GM12873 (cell line): ENCODE data around the gene PPP1R14D.

Source experiments
- TF ChIP-seq, protein P1 (sequence below): IDR thresholded peaks from 2 replicates; pipeline ENCODE4 v1.5.1; 2012; ENCODE audit warnings: low read depth, mild to moderate bottlenecking, moderate library complexity, low read length, control low read depth; ENCODE audit not compliant: insufficient read depth; ENCODE audit errors: missing control alignments

PPP1R14D gene

DNA sequence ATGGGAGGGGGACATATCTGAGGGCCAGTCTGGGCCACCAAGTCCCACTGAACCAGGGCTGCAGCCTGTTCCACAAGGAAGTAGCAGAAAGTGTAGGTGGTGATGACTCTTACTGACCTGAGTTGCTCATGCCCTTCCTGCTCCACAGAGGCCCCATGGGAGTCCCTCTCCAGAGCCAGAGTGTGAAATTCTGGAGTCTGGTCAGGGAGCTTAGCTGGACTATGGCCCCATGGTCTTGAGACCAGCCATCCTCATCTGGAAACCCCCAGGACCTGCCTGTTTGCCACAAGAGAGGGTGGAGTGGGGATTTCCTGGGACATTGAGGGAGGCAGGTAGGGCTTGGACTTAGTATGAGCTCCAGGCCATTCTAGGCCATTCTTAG is 18.3 kb upstream of the PPP1R14D start:
- TF ChIP-seq, protein P1, sequence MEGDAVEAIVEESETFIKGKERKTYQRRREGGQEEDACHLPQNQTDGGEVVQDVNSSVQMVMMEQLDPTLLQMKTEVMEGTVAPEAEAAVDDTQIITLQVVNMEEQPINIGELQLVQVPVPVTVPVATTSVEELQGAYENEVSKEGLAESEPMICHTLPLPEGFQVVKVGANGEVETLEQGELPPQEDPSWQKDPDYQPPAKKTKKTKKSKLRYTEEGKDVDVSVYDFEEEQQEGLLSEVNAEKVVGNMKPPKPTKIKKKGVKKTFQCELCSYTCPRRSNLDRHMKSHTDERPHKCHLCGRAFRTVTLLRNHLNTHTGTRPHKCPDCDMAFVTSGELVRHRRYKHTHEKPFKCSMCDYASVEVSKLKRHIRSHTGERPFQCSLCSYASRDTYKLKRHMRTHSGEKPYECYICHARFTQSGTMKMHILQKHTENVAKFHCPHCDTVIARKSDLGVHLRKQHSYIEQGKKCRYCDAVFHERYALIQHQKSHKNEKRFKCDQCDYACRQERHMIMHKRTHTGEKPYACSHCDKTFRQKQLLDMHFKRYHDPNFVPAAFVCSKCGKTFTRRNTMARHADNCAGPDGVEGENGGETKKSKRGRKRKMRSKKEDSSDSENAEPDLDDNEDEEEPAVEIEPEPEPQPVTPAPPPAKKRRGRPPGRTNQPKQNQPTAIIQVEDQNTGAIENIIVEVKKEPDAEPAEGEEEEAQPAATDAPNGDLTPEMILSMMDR: no peak

DNA sequence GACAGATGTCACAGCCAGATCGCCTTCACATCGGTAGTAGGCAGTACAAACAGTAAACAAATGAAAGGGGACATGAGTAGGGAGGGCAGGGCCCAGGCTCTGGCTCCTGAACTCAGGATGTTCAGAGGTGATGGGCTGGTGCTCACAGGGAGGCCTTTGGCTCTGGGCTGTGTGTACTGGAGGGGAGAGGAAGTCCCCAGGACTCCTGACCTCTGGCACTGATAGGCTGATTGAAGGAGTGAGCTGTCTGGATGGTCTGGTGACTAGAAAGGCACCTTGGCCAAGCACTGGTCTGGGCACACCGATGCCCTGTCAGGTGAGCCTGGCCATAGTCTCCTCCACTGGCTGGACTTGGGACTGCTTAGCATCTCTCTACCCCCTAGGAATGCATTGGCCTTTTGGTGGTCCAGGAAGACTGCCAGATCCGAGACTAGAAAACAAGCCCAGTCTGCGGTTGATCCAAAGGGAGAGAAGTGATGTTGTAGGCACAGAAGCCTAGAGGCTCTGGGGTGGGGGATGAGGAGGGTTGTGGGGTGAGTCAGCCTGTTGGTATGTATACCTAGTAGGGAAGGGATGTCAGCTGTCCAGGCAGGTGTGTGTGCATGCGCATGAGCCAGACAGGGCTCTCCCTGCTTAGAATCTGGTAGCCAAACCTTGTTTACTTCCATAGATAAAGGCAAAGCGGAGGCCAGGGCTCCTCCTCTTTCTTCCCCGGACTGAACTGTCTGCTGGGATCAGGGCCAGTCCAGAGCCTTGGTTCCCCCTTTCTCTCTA is 17.2 kb upstream of the PPP1R14D start:
- TF ChIP-seq, protein P1: no peak

DNA sequence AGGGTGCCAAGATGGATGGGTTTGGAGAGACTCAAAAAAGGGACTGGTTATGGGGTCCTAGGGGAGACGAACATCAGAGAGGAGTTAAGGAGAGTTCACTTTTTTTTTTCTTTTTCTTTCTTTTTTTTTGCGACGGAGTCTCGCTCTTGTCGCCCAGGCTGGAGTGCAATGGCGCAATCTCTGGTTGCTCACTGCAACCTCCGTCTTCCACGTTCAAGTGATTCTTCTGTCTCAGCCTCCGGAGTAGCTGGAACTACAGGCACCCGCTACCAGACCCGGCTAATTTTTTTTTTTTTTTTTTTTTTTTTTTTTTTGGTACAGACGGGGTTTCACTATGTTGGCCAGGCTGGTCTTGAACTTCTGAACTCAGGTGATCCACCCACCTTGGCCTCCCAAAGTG is 16.5 kb upstream of the PPP1R14D start:
- TF ChIP-seq, protein P1: no peak

DNA sequence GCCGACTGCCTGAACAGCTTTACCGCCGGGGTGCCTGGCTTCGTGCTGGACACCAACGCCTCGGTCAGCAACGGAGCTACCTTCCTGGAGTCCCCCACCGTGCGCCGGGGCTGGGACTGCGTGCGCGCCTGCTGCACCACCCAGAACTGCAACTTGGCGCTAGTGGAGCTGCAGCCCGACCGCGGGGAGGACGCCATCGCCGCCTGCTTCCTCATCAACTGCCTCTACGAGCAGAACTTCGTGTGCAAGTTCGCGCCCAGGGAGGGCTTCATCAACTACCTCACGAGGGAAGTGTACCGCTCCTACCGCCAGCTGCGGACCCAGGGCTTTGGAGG is 16.2 kb upstream of the PPP1R14D start:
- TF ChIP-seq, protein P1: no peak

DNA sequence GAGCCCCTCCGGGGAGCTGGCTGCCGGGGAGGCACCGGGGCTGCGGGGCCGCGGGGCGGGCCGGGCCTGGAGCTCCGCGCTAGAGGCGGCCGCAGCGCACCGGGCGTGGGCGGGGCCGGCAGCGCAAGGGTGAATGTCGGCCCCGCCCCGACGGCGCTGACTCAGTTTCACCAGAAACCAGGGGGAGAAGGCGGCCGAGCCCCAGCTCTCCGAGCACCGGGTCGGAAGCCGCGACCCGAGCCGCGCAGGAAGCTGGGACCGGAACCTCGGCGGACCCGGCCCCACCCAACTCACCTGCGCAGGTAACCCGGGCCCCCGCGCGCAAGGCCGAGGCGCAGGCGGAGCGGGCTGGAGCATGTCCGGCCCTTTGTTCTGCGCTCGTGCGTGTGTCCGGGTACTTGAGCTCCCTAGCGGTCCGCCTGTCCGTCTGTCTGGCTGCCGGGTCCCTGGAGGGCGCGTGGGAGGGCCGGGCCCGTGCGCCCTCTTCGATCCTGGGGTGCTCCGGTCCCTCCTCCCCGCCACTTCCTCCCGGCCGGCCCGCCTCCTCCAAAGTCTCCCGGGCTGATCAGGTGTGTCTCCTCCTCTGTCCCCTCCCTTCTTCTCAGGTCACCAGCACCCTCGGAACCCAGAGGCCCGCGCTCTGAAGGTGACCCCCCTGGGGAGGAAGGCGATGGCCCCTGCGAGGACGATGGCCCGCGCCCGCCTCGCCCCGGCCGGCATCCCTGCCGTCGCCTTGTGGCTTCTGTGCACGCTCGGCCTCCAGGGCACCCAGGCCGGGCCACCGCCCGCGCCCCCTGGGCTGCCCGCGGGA is 15.6 kb upstream of the PPP1R14D start, which contains the start of gene SPINT1:
TSS of gene SPINT1 (plus strand) at position 164 of the 811 bp plus-strand sequence. CDS start at position 671, 507 bp downstream.
- TF ChIP-seq, protein P1: no peak

DNA sequence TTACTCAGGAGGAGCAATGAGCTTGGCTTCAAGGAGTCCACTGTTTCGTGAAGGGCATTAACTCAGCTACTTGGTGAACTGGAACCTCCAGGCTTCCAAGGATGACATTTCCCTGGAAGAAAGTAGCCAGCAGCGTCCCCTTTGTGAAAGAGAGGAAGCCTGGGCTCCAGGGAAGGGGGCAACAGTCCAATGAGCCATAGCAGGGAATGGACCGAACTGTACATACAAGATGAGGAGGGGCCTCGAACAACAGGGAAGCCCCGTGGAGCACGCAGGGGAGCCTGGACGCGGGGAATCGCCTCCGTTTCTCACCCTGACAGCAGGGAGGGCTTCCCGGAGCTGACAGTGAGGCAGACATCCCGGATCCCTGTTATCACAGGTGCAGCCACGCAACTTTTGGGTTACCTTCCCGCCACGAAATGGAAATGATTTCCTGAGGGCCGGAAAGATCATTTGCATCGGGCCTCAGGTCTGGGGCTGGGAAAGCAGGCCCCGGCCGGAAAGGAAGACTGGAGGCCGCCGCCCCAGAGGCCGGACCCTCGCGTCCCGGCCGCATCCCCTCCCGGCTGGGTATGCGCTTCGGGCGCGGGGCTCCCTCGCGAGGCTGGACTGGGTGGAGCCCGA is 14.9 kb upstream of the PPP1R14D start:
- TF ChIP-seq, protein P1: no peak

DNA sequence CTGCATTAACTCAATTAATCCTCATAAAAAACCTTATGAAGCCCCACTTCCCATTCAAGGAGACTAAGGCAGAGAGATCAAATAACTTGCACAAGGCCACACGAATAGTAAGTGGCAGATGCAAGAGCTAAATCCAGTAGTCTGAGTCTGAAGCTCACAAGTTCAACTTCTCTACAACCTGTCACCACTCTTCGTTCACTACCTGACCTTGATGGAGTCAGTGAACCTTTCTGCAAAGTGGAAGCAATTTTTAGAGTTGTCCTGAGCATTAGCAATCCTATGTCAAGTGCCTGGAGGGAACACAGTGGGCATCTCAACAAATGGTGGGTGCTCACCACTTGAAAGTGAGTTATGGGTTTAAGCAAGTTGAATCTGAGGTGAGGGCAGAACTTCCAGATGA is 13.2 kb upstream of the PPP1R14D start:
- TF ChIP-seq, protein P1: no peak
